Muscle layer of duodenum (tissue), 2 donors: Measurements from ENCODE around the gene MAN1B1.
A peak's percentile ranks its signal among the peaks of the same experiment; 100 is the strongest.

Source experiments
- H3K27ac ChIP-seq: one replicate; pipeline ENCODE4 v1.7.0; 2013; ENCODE audit warnings: mild to moderate bottlenecking, low read length
- H3K27me3 ChIP-seq: one replicate; pipeline ENCODE4 v1.7.0; 2013; ENCODE audit warnings: low read depth, mild to moderate bottlenecking, control low read depth, low read length
- H3K36me3 ChIP-seq, 2 donors: one replicate each; pipeline ENCODE4 v1.7.0; 2013; ENCODE audit warnings: low read length in 2 of 2, control low read depth in 1 of 2, mild to moderate bottlenecking in 1 of 2; ENCODE audit not compliant: insufficient read depth in 2 of 2, control insufficient read depth in 1 of 2
- H3K4me1 ChIP-seq, 2 donors: one replicate each; pipeline ENCODE4 v1.7.0; 2013; ENCODE audit warnings: low read length in 2 of 2, mild to moderate bottlenecking in 2 of 2, control low read depth in 1 of 2, moderate library complexity in 1 of 2; ENCODE audit not compliant: insufficient read depth in 2 of 2, control insufficient read depth in 1 of 2
- H3K4me3 ChIP-seq, 2 donors: one replicate each; pipeline ENCODE4 v1.7.0; 2013; ENCODE audit warnings: low read length in 2 of 2, low read depth in 1 of 2, mild to moderate bottlenecking in 1 of 2
- H3K9me3 ChIP-seq, 2 donors: one replicate each; pipeline ENCODE4 v1.7.0; 2013; ENCODE audit warnings: low read length in 2 of 2, control low read depth in 1 of 2, mild to moderate bottlenecking in 1 of 2; ENCODE audit not compliant: control insufficient read depth in 1 of 2
- donor health status: healthy.

Gene MAN1B1

DNA sequence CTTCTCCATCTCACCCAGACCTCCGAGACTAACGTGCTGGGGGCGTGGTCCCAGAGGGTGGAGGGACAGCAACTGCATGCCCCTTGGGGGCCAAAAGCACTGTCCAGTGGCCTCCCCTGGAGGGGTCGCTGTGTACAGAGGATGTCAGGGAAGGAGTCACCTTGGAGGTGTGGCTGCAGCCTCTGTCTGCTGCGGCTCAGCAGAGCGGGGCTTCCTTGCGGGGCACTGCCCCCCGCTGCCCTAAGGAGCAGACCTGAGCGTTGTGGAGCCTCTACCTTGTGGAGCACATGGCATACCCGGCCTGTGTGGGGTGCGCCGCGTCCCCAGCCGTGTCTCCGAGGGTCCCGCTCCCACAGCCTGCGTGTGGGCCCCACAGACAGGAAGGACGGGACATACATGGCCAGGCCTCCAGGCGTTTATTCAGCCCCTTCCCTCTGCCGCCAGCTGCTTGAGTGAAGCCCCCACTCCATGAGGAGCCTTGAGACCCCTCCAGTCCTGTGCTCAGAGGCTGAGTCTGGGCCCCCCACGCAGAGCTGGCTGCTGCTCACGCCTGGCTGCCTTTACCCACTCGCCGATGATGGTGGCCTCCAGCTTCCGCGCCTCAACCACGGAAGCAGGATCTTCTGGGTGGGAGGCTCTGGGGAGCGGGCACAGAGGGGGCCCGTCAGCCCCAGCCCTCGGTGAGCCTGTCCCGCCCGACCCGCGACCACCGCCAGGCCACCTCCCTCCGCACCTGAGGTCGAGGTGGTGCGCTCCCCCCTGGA lies 23.5 kb downstream of the MAN1B1 start:
- Histone ChIP-seq H3K4me1 (peaks cover 0 to 6% of the 10 kb centered on the region in 2 donors), H3K27ac (no peak overlapping the region), H3K27me3 (no peaks in the 10 kb centered on the region), H3K9me3 (no peaks in the 10 kb centered on the region), H3K36me3 (peaks cover 0 to 63% of the 10 kb centered on the region in 2 donors), H3K4me3 (no peak overlapping the region)

GRCh38 chr9:137110911-137111787 lies 24.4 kb downstream of the MAN1B1 start:
- no peak overlapping the region for H3K4me3 ChIP-seq
- no peaks in the 10 kb centered on the region for H3K9me3 ChIP-seq
- no peaks in the 10 kb centered on the region for H3K27me3 ChIP-seq
- peaks cover 0 to 6% of the 10 kb centered on the region in 2 donors for H3K4me1 ChIP-seq
- H3K36me3 ChIP-seq, result peaks cover 0 to 55% of the 10 kb centered on the region in 2 donors
- H3K27ac ChIP-seq, result no peak overlapping the region

GRCh38 chr9:137111788-137112563 lies 25.2 kb downstream of the MAN1B1 start:
- peaks cover 0 to 6% of the 10 kb centered on the region in 2 donors for H3K4me1 ChIP-seq
- peaks cover 0 to 47% of the 10 kb centered on the region in 2 donors for H3K36me3 ChIP-seq
- no peak overlapping the region for H3K4me3 ChIP-seq
- no peak overlapping the region for H3K27ac ChIP-seq
- H3K9me3 ChIP-seq, result no peaks in the 10 kb centered on the region
- H3K27me3 ChIP-seq, result no peaks in the 10 kb centered on the region

DNA sequence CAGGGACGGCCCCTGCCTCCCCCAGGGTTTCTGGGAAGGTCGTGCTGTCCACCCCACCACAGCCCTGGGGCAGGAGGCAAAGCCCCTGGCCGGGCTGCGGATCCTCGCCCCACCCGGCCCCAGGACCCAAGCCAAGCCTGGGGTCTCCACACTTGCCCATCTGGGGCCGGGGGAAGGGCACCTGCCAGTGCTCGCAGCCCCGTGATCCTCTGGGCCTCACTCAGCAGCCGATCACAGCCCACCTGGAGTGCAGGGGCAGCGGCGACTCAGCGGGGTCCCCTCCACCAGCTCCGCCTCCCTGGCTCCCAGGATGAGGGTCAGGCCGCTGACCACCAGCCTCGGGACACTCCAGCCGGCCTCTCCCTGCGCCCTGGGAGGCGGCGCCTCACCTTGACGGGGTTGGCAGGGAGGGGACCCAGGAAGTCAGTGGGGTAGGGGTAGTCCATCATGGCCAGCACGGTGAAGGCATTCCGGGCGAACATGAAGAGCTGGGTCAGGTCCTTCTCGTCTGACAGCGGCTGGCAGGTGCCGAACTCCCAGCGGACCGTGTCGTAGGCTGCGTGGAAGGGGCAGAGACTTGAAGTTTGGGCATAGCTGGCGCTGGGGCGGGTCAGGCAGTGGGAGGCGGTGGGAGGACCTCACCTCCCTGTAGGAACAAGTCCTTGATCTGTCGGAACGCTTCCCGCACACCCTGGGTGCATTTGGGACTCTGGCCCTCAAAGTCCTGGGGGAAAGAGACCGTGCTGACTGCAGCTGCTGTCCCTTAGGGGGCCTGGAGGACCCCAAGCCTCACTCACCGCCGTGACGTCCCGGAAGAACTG lies 26.0 kb downstream of the MAN1B1 start:
- Histone ChIP-seq H3K27ac (no peak overlapping the region), H3K27me3 (no peaks in the 10 kb centered on the region), H3K9me3 (no peaks in the 10 kb centered on the region), H3K36me3 (peaks cover 0 to 39% of the 10 kb centered on the region in 2 donors), H3K4me1 (peaks cover 0 to 6% of the 10 kb centered on the region in 2 donors), H3K4me3 (no peak overlapping the region)

GRCh38 chr9:137113385-137114159 lies 26.8 kb downstream of the MAN1B1 start:
- Histone ChIP-seq H3K27ac (no peak overlapping the region), H3K9me3 (no peaks in the 10 kb centered on the region), H3K4me3 (peak overlapping the region in 1 of 2 donors; percentile 38), H3K27me3 (no peaks in the 10 kb centered on the region), H3K4me1 (peaks cover 0 to 6% of the 10 kb centered on the region in 2 donors), H3K36me3 (peaks cover 0 to 31% of the 10 kb centered on the region in 2 donors)

GRCh38 chr9:137114220-137114612 lies 27.4 kb downstream of the MAN1B1 start:
- no peak overlapping the region for H3K27ac ChIP-seq
- H3K4me3 ChIP-seq, result peak overlapping the region in 1 of 2 donors; percentile 78
- no peaks in the 10 kb centered on the region for H3K9me3 ChIP-seq
- H3K4me1 ChIP-seq, result peaks cover 0 to 6% of the 10 kb centered on the region in 2 donors
- peaks cover 0 to 25% of the 10 kb centered on the region in 2 donors for H3K36me3 ChIP-seq
- no peaks in the 10 kb centered on the region for H3K27me3 ChIP-seq

- no peak within 1 kb of the TSS for H3K27ac ChIP-seq
- peak within 1 kb of the TSS; percentile 21 to 78 for H3K4me3 ChIP-seq
- H3K27me3 ChIP-seq, result no peaks in the 10 kb centered on the region
- H3K4me1 ChIP-seq, result peaks cover 0 to 6% of the 10 kb centered on the region in 2 donors
- H3K9me3 ChIP-seq, result no peaks in the 10 kb centered on the region
- H3K36me3 ChIP-seq, result peaks cover 0 to 23% of the 10 kb centered on the region in 2 donors
Measured at GRCh38 chr9:137114613-137115393, 28.0 kb downstream of the MAN1B1 start, which contains the start of gene DPP7. TSS of gene DPP7 (minus strand) at chr9:137114733. CDS start at chr9:137114713, 20 bp downstream.

DNA sequence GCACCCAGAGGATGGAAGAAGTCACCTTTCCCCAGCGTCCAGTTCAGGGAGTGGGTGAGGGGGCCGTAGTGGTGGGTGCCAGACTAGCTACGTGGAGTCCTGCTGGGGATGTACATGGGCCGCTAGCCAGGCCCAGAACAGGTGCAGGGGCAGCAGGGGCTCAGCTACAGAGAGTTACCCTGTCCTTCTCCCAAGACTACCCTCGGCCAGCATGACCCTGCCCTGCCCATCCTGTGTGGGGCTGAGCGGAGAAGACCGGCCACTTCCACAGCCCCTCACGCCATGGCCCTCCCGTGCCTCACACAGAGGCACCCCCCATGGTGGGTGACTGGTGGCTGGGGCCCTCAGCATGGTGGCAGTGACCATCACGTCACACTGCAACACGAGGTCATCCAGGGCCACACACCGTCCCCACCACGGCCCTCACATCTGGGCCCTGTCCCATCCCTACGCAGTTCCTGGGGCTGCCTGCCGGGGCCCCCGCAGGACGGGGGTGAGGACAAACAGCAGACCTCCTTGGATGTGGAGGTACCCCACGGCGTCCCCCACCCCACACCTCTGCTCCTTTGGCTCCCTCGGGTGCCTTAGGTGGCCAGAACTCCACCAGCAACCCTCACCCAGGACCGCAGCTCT lies 28.7 kb downstream of the MAN1B1 start:
- H3K27ac ChIP-seq, result no peak overlapping the region
- peak overlapping the region in 1 of 2 donors; percentile 78 for H3K4me3 ChIP-seq

GRCh38 chr9:137116027-137116507 lies 29.3 kb downstream of the MAN1B1 start:
- Histone ChIP-seq H3K27ac (no peak overlapping the region), H3K4me1 (peaks cover 0 to 6% of the 10 kb centered on the region in 2 donors), H3K36me3 (peaks cover 0 to 11% of the 10 kb centered on the region in 2 donors), H3K9me3 (no peaks in the 10 kb centered on the region), H3K27me3 (no peaks in the 10 kb centered on the region), H3K4me3 (no peak overlapping the region)

More for the DNA sequence above, 28.7 kb downstream of the MAN1B1 start:
- H3K27me3 ChIP-seq, result no peaks in the 10 kb centered on the region
- no peaks in the 10 kb centered on the region for H3K9me3 ChIP-seq
- peaks cover 0 to 17% of the 10 kb centered on the region in 2 donors for H3K36me3 ChIP-seq
- peaks cover 0 to 6% of the 10 kb centered on the region in 2 donors for H3K4me1 ChIP-seq
